HEK293 (cell line): Measurements from ENCODE around the gene NT5M.

ENCODE experiments used
- CTCF ChIA-PET: fragments of 350-600 bp; formaldehyde crosslinking; extraction: SDS; loops from one replicate; lab custom pipeline; 2021; ENCODE audit warnings: antibody characterized with exemption; lab: Yijun Ruan, JAX
- POLR2A ChIA-PET: fragments of 300-600 bp; formaldehyde crosslinking; extraction: SDS; loops from one replicate; lab custom pipeline; 2020; ENCODE audit warnings: antibody characterized with exemption, inconsistent platforms; lab: Yijun Ruan, JAX
- H3K27ac ChIP-seq: fragments of 200-500 bp; sonication (Bioruptor generic); 2 replicates; pipeline ENCODE4 v1.5.1; 2014; ENCODE audit warnings: low read depth, low read length, control low read depth, inconsistent platforms; ENCODE audit errors: extremely low read depth
- H3K36me3 ChIP-seq, 2 experiments: fragments of 200-500 bp in 1 of 2; sonication (Bioruptor generic) in 1 of 2; 1 replicate in 1 of 2; 2 replicates in 1 of 2; pipeline ENCODE4 v1.5.1; 2014 to 2017; ENCODE audit warnings: inconsistent platforms in 2 of 2, low read length in 2 of 2; ENCODE audit not compliant: control insufficient read depth in 2 of 2, insufficient read depth in 1 of 2
- H3K4me1 ChIP-seq: fragments of 200-500 bp; sonication (Bioruptor generic); 2 replicates; pipeline ENCODE4 v1.5.1; 2014; ENCODE audit warnings: mild to moderate bottlenecking, low read length, inconsistent platforms; ENCODE audit not compliant: control insufficient read depth, insufficient read depth
- H3K4me3 ChIP-seq: 2 replicates; pipeline ENCODE4 v1.5.1; 2011; ENCODE audit warnings: low read depth, mild to moderate bottlenecking, control low read depth, low read length, moderate library complexity
- H3K9me3 ChIP-seq: fragments of 200-500 bp; sonication (Bioruptor generic); 2 replicates; pipeline ENCODE4 v1.5.1; 2014; ENCODE audit warnings: low read depth, low read length, inconsistent platforms; ENCODE audit not compliant: control insufficient read depth, insufficient read depth
- BCL6B ChIP-seq: fragments of 450-650 bp; formaldehyde crosslinking; IDR thresholded peaks from 2 replicates; pipeline ENCODE4 v1.5.1; 2017; ENCODE audit warnings: missing biosample characterization, missing genetic modification characterization
- EGR2 ChIP-seq: fragments of 450-650 bp; formaldehyde crosslinking; IDR thresholded peaks from 2 replicates; pipeline ENCODE4 v1.5.1; 2016; ENCODE audit warnings: low read depth, missing biosample characterization, missing genetic modification characterization
- INSM2 ChIP-seq: fragments of 450-650 bp; formaldehyde crosslinking; IDR thresholded peaks from 2 replicates; pipeline ENCODE4 v1.5.1; 2016; ENCODE audit warnings: missing biosample characterization, missing genetic modification characterization
- KLF16 ChIP-seq: fragments of 450-650 bp; formaldehyde crosslinking; IDR thresholded peaks from 2 replicates; pipeline ENCODE4 v1.5.1; 2017; ENCODE audit warnings: missing biosample characterization, missing genetic modification characterization
- REPIN1 ChIP-seq: fragments of 450-650 bp; formaldehyde crosslinking; IDR thresholded peaks from 2 replicates; pipeline ENCODE4 v1.5.1; 2017; ENCODE audit warnings: missing biosample characterization, missing genetic modification characterization, low read depth
- SP2 ChIP-seq: fragments of 450-650 bp; formaldehyde crosslinking; IDR thresholded peaks from 2 replicates; pipeline ENCODE4 v1.5.1; 2016; ENCODE audit warnings: missing biosample characterization, missing genetic modification characterization
- ZBTB21 ChIP-seq: fragments of 450-650 bp; formaldehyde crosslinking; IDR thresholded peaks from 2 replicates; pipeline ENCODE4 v1.5.1; 2017; ENCODE audit warnings: missing biosample characterization, missing genetic modification characterization
- ZBTB44 ChIP-seq: fragments of 450-650 bp; IDR thresholded peaks from 2 replicates; pipeline ENCODE4 v1.5.1; 2018; ENCODE audit warnings: missing biosample characterization, mild to moderate bottlenecking, missing genetic modification characterization
- ZNF18 ChIP-seq: fragments of 450-650 bp; formaldehyde crosslinking; IDR thresholded peaks from 2 replicates; pipeline ENCODE4 v1.5.1; 2016; ENCODE audit warnings: missing biosample characterization, missing genetic modification characterization
- ZNF202 ChIP-seq: fragments of 450-650 bp; formaldehyde crosslinking; IDR thresholded peaks from 2 replicates; pipeline ENCODE4 v1.5.1; 2016; ENCODE audit warnings: missing biosample characterization, missing genetic modification characterization, borderline replicate concordance
- ZNF223 ChIP-seq: fragments of 450-650 bp; formaldehyde crosslinking; IDR thresholded peaks from 2 replicates; pipeline ENCODE4 v1.5.1; 2016; ENCODE audit warnings: missing biosample characterization, missing genetic modification characterization
- ZNF274 ChIP-seq, 2 experiments: fragments of 200-500 bp in 1 of 2; fragments of 450-650 bp in 1 of 2; sonication (Bioruptor generic) in 1 of 2; formaldehyde crosslinking in 1 of 2; IDR thresholded peaks; 2 replicates each; pipeline versions ENCODE4 v1.5.1 to v1.6.1; 2014 to 2016; ENCODE audit warnings: borderline replicate concordance in 1 of 2, inconsistent platforms in 1 of 2, low read length in 1 of 2, missing biosample characterization in 1 of 2, missing genetic modification characterization in 1 of 2
- ZNF324 ChIP-seq: fragments of 450-650 bp; formaldehyde crosslinking; IDR thresholded peaks from 2 replicates; pipeline ENCODE4 v1.5.1; 2016; ENCODE audit warnings: missing biosample characterization, missing genetic modification characterization
- ZNF416 ChIP-seq: fragments of 450-650 bp; formaldehyde crosslinking; IDR thresholded peaks from 2 replicates; pipeline ENCODE4 v1.5.1; 2016; ENCODE audit warnings: missing biosample characterization, missing genetic modification characterization
- ZNF510 ChIP-seq: fragments of 450-650 bp; formaldehyde crosslinking; IDR thresholded peaks from 2 replicates; pipeline ENCODE4 v1.5.1; 2018; ENCODE audit warnings: mild to moderate bottlenecking, missing genetic modification characterization, missing biosample characterization; ENCODE audit not compliant: insufficient replicate concordance
- ZNF623 ChIP-seq: fragments of 450-650 bp; formaldehyde crosslinking; IDR thresholded peaks from 2 replicates; pipeline ENCODE4 v1.5.1; 2016; ENCODE audit warnings: missing biosample characterization, missing genetic modification characterization
- ZNF639 ChIP-seq: fragments of 450-650 bp; formaldehyde crosslinking; IDR thresholded peaks from 2 replicates; pipeline ENCODE4 v1.5.1; 2016; ENCODE audit warnings: missing biosample characterization, missing genetic modification characterization
- ZSCAN5A ChIP-seq: fragments of 450-650 bp; formaldehyde crosslinking; IDR thresholded peaks from 2 replicates; pipeline ENCODE4 v1.5.1; 2016; ENCODE audit warnings: missing biosample characterization, missing genetic modification characterization

Gene NT5M

GRCh38 chr17:17391668-17392370 is 88.6 kb downstream of the NT5M start:
- Histone ChIP-seq H3K27ac (no peak overlapping the region), H3K4me3 (no peak overlapping the region), H3K36me3 (no peaks in the 10 kb centered on the region), H3K4me1 (no peaks in the 10 kb centered on the region), H3K9me3 (no peaks in the 10 kb centered on the region)
- TF ChIP-seq SP2 (tag by site-specific recombination) (peak; percentile 16; the same call in 1 of the 2 replicates), INSM2 (tag by site-specific recombination) (no peak), ZNF18 (tag by site-specific recombination) (peak; percentile 64; the same call in 1 of the 2 replicates)
- POLR2A ChIA-PET, result interaction anchor here (0.7 to 2.1 kb wide), 3 partner anchors 19 to 217 kb away, joined by 3 to 10 read pairs (median 5); partner anchors contain the start of gene RASD1
- CTCF ChIA-PET, result interaction anchor here (0.6 to 2.3 kb wide), 5 partner anchors 21 to 105 kb away, joined by 3 to 8 read pairs (median 3); partner anchors contain the start of gene RASD1

- no peaks in the 10 kb centered on the region for H3K4me1 ChIP-seq
- TF ChIP-seq EGR2 (tag by site-specific recombination) (no peak), ZBTB21 (tag by site-specific recombination) (no peak), SP2 (tag by site-specific recombination) (no peak), ZNF324 (tag by site-specific recombination) (no peak), ZBTB44 (no peak), ZNF639 (tag by site-specific recombination) (no peak), KLF16 (tag by site-specific recombination) (no peak), ZNF416 (tag by site-specific recombination) (no peak), REPIN1 (tag by site-specific recombination) (no peak), ZNF274 (IDR thresholded peaks at IDR 0.05; ENCODE audit: low read length) (no peak), ZNF274 (tag by site-specific recombination; IDR thresholded peaks at IDR 0.05; ENCODE audit: borderline replicate concordance) (no peak), BCL6B (no peak), ZSCAN5A (tag by site-specific recombination) (no peak), ZNF510 (tag by site-specific recombination) (no peak), ZNF623 (tag by site-specific recombination) (no peak), ZNF202 (tag by site-specific recombination) (no peak), ZNF223 (tag by site-specific recombination) (no peak)
- CTCF ChIA-PET, result interaction anchor here (1.5 kb wide), 1 partner anchor 175 kb away, joined by 6 read pairs; no protein-coding TSS in a partner anchor
Measured at GRCh38 chr17:17393976-17394375, 90.8 kb downstream of the NT5M start.

More at GRCh38 chr17:17393976-17394375, 90.8 kb downstream of the NT5M start:
- Histone ChIP-seq H3K9me3 (no peaks in the 10 kb centered on the region), H3K4me3 (no peak overlapping the region), H3K36me3 (no peaks in the 10 kb centered on the region), H3K27ac (no peak overlapping the region)
- POLR2A ChIA-PET, result no interaction called here
